Psoas muscle (tissue), 8 donors: ENCODE results near the gene ASB18. TPM values are rescaled to one million over a fixed set of nuclear protein-coding genes. Genes with fewer than 3 reads are reported as not detected.

Experiments used
- ATAC-seq, 4 donors: fragments of 200-7000 bp; cut with Tn5 transposase; one replicate each; pipeline ENCODE4 v1.9.1; 2020; ENCODE audit warnings: moderate library complexity in 3 of 4, mild to moderate bottlenecking in 2 of 4
- DNase-seq, 2 donors: peaks; one replicate each; pipeline ENCODE4 v3.0.0-alpha.2; 2020
- H3K27ac ChIP-seq: fragments of 200-600 bp; one replicate; pipeline ENCODE4 v1.8.0; 2022
- H3K27me3 ChIP-seq, 3 donors: fragments of 200-600 bp in 1 of 3; one replicate each; pipeline versions ENCODE4 v1.6.1 to v1.8.0; 2013 to 2022; ENCODE audit warnings: low read length in 2 of 3, mild to moderate bottlenecking in 2 of 3, moderate library complexity in 1 of 3; ENCODE audit not compliant: insufficient read depth in 3 of 3
- H3K36me3 ChIP-seq, 2 donors: fragments of 200-600 bp in 1 of 2; one replicate each; pipeline versions ENCODE4 v1.6.1 to v1.8.0; 2013 to 2022; ENCODE audit warnings: low read depth in 1 of 2, mild to moderate bottlenecking in 1 of 2, moderate library complexity in 1 of 2; ENCODE audit not compliant: insufficient read depth in 1 of 2
- H3K4me1 ChIP-seq: fragments of 200-600 bp; one replicate; pipeline ENCODE4 v1.8.0; 2022
- H3K4me3 ChIP-seq: fragments of 200-600 bp; one replicate; pipeline ENCODE4 v1.8.0; 2022; ENCODE audit warnings: mild to moderate bottlenecking
- H3K9me3 ChIP-seq: fragments of 200-600 bp; one replicate; pipeline ENCODE4 v1.8.0; 2022
- CTCF ChIP-seq: fragments of 200-600 bp; IDR thresholded peaks from one replicate; pipeline ENCODE4 v1.8.0; 2022; ENCODE audit warnings: antibody characterized with exemption
- WGBS, 3 donors: extraction: QIAGEN DNeasy Blood & Tissue Kit; methylation state at CpG; one replicate each; pipeline versions ENCODE4 v1.1.6 to v1.1.7; 2013; 5-methylcytosine and 5-hydroxymethylcytosine counted together
- intact Hi-C, 2 donors: fragments of 100-400 bp; cut with DNase I; formaldehyde crosslinking; loops; one replicate each; pipeline versions ENCODE4 v1.11.0 to v1.14.2; 2022
- polyA plus RNA-seq, 3 donors: library from polyadenylated mRNA; stranded (reverse); fragments of 200-250 nt; gene quantifications; one replicate each; pipeline ENCODE4 v1.2.3, GENCODE V29; 2013
- total RNA-seq, 4 donors: library from RNA; stranded (reverse); fragmentation: NEBNext Ultra II Directional in 2 of 4; extraction: Animal tissue kit (Norgen Biotek cat#: 25700) in 2 of 4; gene quantifications; one replicate each; pipeline versions ENCODE4 v1.2.1 to v1.2.4, GENCODE V29; 2021 to 2023
- donor health status: healthy with polysubstance abuse.
- donor health status: DM: no; HTN: no; CAD: no; lungs with moderate emphysema.
- donor health status: Bipolar disorder and iron deficiency.
- donor health status: healthy.
- donor health status: DM: yes; HTN: yes; CAD: no.
- donor health status: DM: no; HTN: no; CAD: no.
- donor health status: DM: no; HTN: no; CAD: no.
- donor health status: DM: yes; HTN: yes; CAD: no.

The ASB18 gene
- total and polyA plus RNA-seq, 7 donors = 0.04 to 9.3 (median 1.1) TPM

DNA sequence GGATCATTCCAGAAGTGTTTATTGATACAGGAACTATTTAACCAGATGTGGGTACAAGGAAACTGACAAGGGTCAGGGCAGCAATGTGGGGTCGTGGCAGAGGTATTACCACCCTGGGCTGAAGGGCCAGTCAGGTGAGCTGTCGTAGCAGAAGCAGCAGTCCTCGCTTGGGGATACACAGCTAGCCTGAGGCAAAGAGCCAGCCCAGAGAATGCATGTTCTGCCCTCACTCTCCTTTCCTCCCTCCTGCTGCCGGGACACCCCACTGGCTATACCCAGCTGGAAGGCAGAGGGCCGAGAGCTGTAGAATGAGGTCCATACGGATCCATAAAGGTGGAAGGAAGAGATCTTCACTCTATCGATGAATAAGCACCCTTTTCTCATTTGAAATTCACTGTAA is 63.8 kb downstream of the ASB18 start:
- ATAC-seq (no peak), DNase-seq (no peak)
- intact Hi-C loops = no loop called here
- no peak overlapping the region for H3K27ac ChIP-seq
- TF ChIP-seq CTCF = no peak
- H3K27me3 ChIP-seq = peaks cover 0 to 3% (median 0%) of the 10 kb centered on the region in 3 donors
- H3K4me3 ChIP-seq = no peak overlapping the region
- no peaks in the 10 kb centered on the region for H3K36me3 ChIP-seq
- WGBS, 3 donors = 73 to 78% (median 77%) methylated on average over 7 of the region's 7 CpGs
- H3K9me3 ChIP-seq = no peaks in the 10 kb centered on the region
- no peaks in the 10 kb centered on the region for H3K4me1 ChIP-seq

GRCh38 chr2:236196366-236196765 is 67.8 kb downstream of the ASB18 start:
- no peaks in the 10 kb centered on the region for H3K4me1 ChIP-seq
- no peaks in the 10 kb centered on the region for H3K27me3 ChIP-seq
- no peaks in the 10 kb centered on the region for H3K9me3 ChIP-seq
- WGBS, 3 donors = 73 to 81% (median 76%) methylated on average over 7 of the region's 7 CpGs
- no peak for TF ChIP-seq CTCF
- intact Hi-C loops = no loop called here
- ATAC-seq = no peak
- no peaks in the 10 kb centered on the region for H3K36me3 ChIP-seq
- H3K4me3 ChIP-seq = no peak overlapping the region
- H3K27ac ChIP-seq = no peak overlapping the region
- DNase-seq = no peak

DNA sequence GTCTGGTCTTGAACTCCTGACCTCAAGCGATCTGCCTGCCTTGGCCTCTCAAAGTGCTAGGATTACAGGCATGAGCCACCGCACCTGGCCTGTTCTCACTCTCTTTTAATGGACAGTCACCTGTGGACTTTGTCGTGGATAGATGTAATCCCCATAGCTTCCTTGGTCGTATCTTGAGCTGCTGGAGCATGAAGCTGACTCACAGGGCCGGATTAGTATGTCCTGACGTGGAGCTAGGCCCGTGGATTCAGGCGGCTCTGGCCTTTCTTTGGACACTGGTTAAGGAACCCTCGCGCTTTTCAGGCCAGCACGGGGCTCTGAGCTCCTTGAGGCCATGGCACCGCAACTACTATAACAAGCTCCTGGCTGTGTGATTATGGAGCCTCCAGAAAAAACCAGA is 68.5 kb downstream of the ASB18 start:
- H3K27me3 ChIP-seq = no peaks in the 10 kb centered on the region
- no peak overlapping the region for H3K4me3 ChIP-seq
- no peak for ATAC-seq
- H3K36me3 ChIP-seq = no peaks in the 10 kb centered on the region
- TF ChIP-seq CTCF = no peak
- 76 to 86% (median 80%) methylated on average over 12 of the region's 12 CpGs for WGBS, 3 donors
- H3K9me3 ChIP-seq = no peaks in the 10 kb centered on the region
- H3K27ac ChIP-seq = no peak overlapping the region
- intact Hi-C loops = no loop called here
- H3K4me1 ChIP-seq = no peaks in the 10 kb centered on the region
- no peak for DNase-seq

DNA sequence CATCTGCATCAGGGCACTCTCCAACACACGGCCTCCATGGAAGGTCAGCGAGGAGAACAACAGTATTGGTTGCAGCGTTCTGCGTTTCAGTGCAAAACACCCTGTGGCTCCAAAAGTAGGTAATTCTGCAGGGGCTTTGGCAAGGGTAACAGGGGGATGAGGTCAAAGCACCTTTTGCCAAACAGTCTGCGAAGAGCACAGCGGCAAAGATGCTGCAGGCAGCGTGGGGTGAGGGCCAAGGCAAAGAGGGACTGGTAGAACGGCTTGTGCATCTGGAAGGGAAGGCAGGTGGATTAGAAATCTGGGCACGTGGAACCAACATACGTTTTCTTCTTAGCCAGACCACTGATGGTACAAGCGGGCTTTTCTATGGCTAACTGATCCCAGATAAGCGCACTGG is 69.4 kb downstream of the ASB18 start:
- Histone ChIP-seq H3K27me3 (no peaks in the 10 kb centered on the region), H3K36me3 (no peaks in the 10 kb centered on the region), H3K27ac (no peak overlapping the region), H3K4me3 (no peak overlapping the region), H3K4me1 (no peaks in the 10 kb centered on the region), H3K9me3 (no peaks in the 10 kb centered on the region)
- ATAC-seq (no peak), DNase-seq (no peak)
- 83 to 92% (median 86%) methylated on average over 12 of the region's 12 CpGs for WGBS, 3 donors
- TF ChIP-seq CTCF = no peak
- intact Hi-C loops = no loop called here

GRCh38 chr2:236193026-236193425 is 71.2 kb downstream of the ASB18 start:
- ATAC-seq = no peak
- H3K4me3 ChIP-seq = no peak overlapping the region

More at GRCh38 chr2:236193026-236193425, 71.2 kb downstream of the ASB18 start:
- DNase-seq = no peak
- no peaks in the 10 kb centered on the region for H3K4me1 ChIP-seq
- 75 to 80% (median 76%) methylated on average over 10 of the region's 10 CpGs for WGBS, 3 donors
- no peaks in the 10 kb centered on the region for H3K27me3 ChIP-seq
- no peaks in the 10 kb centered on the region for H3K36me3 ChIP-seq
- no peak overlapping the region for H3K27ac ChIP-seq
- intact Hi-C loops = no loop called here
- H3K9me3 ChIP-seq = no peaks in the 10 kb centered on the region
- no peak for TF ChIP-seq CTCF
